GM19351 (cell line): ENCODE measurements around the gene CHMP4A.
"Not testable (repeated sequence)": the region's sequence is repeated elsewhere in the genome, so short reads cannot be mapped to it uniquely, and the experiment has no call there.

Experiments used
- ATAC-seq: cut with Tn5 transposase; IDR thresholded peaks from one replicate; pipeline ENCODE4 v1.9.1; 2021; ENCODE audit warnings: mild to moderate bottlenecking, moderate library complexity; ENCODE audit not compliant: unreplicated experiment

The CHMP4A gene

GRCh38 chr14:24249230-24250021 is 36.1 kb upstream of the CHMP4A start:
- ATAC-seq = no peak

GRCh38 chr14:24247422-24247821 is 34.1 kb upstream of the CHMP4A start:
- ATAC-seq = no peak

GRCh38 chr14:24246765-24247212 is 33.5 kb upstream of the CHMP4A start:
- ATAC-seq = peak; percentile 26

- ATAC-seq = not testable (repeated sequence)
Observed at GRCh38 chr14:24245350-24245749, 32.1 kb upstream of the CHMP4A start.

- no peak for ATAC-seq
Observed at GRCh38 chr14:24243336-24243836, 30.1 kb upstream of the CHMP4A start.

GRCh38 chr14:24241829-24242443 is 28.6 kb upstream of the CHMP4A start:
- ATAC-seq = peak; percentile 77

- ATAC-seq = no peak
Observed at GRCh38 chr14:24240110-24240918, 27.0 kb upstream of the CHMP4A start.

GRCh38 chr14:24238527-24239037 is 25.3 kb upstream of the CHMP4A start:
- no peak for ATAC-seq

GRCh38 chr14:24238123-24238522 is 24.8 kb upstream of the CHMP4A start:
- ATAC-seq = no peak

GRCh38 chr14:24237463-24237955 is 24.2 kb upstream of the CHMP4A start:
- no peak for ATAC-seq

GRCh38 chr14:24236689-24237462 is 23.6 kb upstream of the CHMP4A start:
- no peak for ATAC-seq

- no peak for ATAC-seq
Observed at GRCh38 chr14:24235804-24236688, 22.8 kb upstream of the CHMP4A start.

- ATAC-seq = no peak
Observed at GRCh38 chr14:24234095-24235005, 21.1 kb upstream of the CHMP4A start.

- ATAC-seq = no peak
Observed at GRCh38 chr14:24233538-24233866, 20.2 kb upstream of the CHMP4A start.

- peak; percentile 59 for ATAC-seq
Observed at GRCh38 chr14:24232645-24233537, 19.6 kb upstream of the CHMP4A start, which contains the start of gene GMPR2. GMPR2 (plus strand) TSS chr14:24232929; CDS start chr14:24233254, 325 bp downstream.

- ATAC-seq = peak; percentile 76
Observed at GRCh38 chr14:24232121-24232644, 18.9 kb upstream of the CHMP4A start, which contains the start of gene NEDD8. NEDD8 (minus strand) TSS chr14:24232367; CDS start chr14:24232267, 100 bp downstream.
